ENCODE measurements around the gene RUSF1. TPM values are rescaled to one million over a fixed set of nuclear protein-coding genes. Genes with fewer than 3 reads are reported as not detected.

The RUSF1 gene
- total and polyA plus RNA-seq, 4 donors = 21.8 to 73.1 (median 49.5) TPM

GRCh38 chr16:31487720-31488467, 20.3 kb downstream of the RUSF1 start:
- peak; percentile 69 for DNase-seq (ENCODE audit: low spot score)
- H3K27me3 ChIP-seq (ENCODE audit: control insufficient read depth in 4 of 4, insufficient read depth in 4 of 4, low read length in 3 of 4) = no peaks in the 10 kb centered on the region
- peak overlapping the region; percentile 45 to 54 (median 49) for H3K4me3 ChIP-seq (ENCODE audit: low read depth in 1 of 3, low read length in 3 of 3)
- peaks cover 0 to 26% (median 9%) of the 10 kb centered on the region in 4 donors for H3K36me3 ChIP-seq (ENCODE audit: control insufficient read depth in 4 of 4, insufficient read depth in 3 of 4, low read depth in 1 of 4, low read length in 3 of 4)
- 2% methylated on average over 60 of the region's 60 CpGs for WGBS
- no peak overlapping the region for H3K27ac ChIP-seq (ENCODE audit: low read depth in 1 of 2, low read length in 2 of 2)
- no peak for TF ChIP-seq GABPA (IDR thresholded peaks at IDR 0.05 in 1 of 2, conservative IDR thresholded peaks at IDR 0.05 in 1 of 2)
- no peak for TF ChIP-seq EGR1 (IDR thresholded peaks at IDR 0.05; ENCODE audit: low read depth in 2 of 2)
- TF ChIP-seq HNF4G (IDR thresholded peaks at IDR 0.05) = no peak
- TF ChIP-seq HNF4A (conservative IDR thresholded peaks at IDR 0.05) = no peak
- no peak for TF ChIP-seq JUND (IDR thresholded peaks at IDR 0.05)
- no peak for TF ChIP-seq SP1 (IDR thresholded peaks at IDR 0.05)
- no peak for TF ChIP-seq CTCF (IDR thresholded peaks at IDR 0.05; ENCODE audit: low read depth, low read length, missing input control)
- TF ChIP-seq YY1 (IDR thresholded peaks at IDR 0.05) = no peak
- TF ChIP-seq NR2F2 (IDR thresholded peaks at IDR 0.05) = no peak
- TF ChIP-seq RXRA (IDR thresholded peaks at IDR 0.05) = no peak
- no peak for TF ChIP-seq ZBTB33 (IDR thresholded peaks at IDR 0.05)
- TF ChIP-seq RAD21 (IDR thresholded peaks at IDR 0.05) = no peak
- no peak for TF ChIP-seq ATF3 (IDR thresholded peaks at IDR 0.05)
- TF ChIP-seq FOXA1 (IDR thresholded peaks at IDR 0.05) = no peak
- no peak for TF ChIP-seq MAX (IDR thresholded peaks at IDR 0.05)
- no peak for TF ChIP-seq FOXA2 (IDR thresholded peaks at IDR 0.05)
- TF ChIP-seq REST (IDR thresholded peaks at IDR 0.05) = no peak
- TF ChIP-seq TAF1 (conservative IDR thresholded peaks at IDR 0.05) = no peak
- H3K4me1 ChIP-seq (ENCODE audit: control insufficient read depth in 4 of 4, insufficient read depth in 4 of 4, low read length in 3 of 4) = peaks cover 3 to 17% (median 11%) of the 10 kb centered on the region in 4 donors
- no peaks in the 10 kb centered on the region for H3K9me3 ChIP-seq (ENCODE audit: control insufficient read depth in 4 of 4, low read length in 3 of 4)
- H3K9ac ChIP-seq (ENCODE audit: low read depth in 1 of 2, low read length in 2 of 2) = no peak overlapping the region

All from liver (tissue), 9 donors.